HG03520 (cell line): ENCODE measurements around the gene BTG4.

Experiments used
- ATAC-seq: cut with Tn5 transposase; IDR thresholded peaks from one replicate; pipeline ENCODE4 v1.9.1; 2021; ENCODE audit warnings: mild to moderate bottlenecking, moderate library complexity; ENCODE audit not compliant: unreplicated experiment

BTG4 gene

GRCh38 chr11:111537336-111537860 is 25.2 kb upstream of the BTG4 start:
- ATAC-seq: no peak

- no peak for ATAC-seq
Observed at GRCh38 chr11:111535281-111535680, 23.1 kb upstream of the BTG4 start.

- ATAC-seq: no peak
Observed at GRCh38 chr11:111532365-111532709, 20.2 kb upstream of the BTG4 start.

GRCh38 chr11:111531687-111532364 is 19.6 kb upstream of the BTG4 start:
- peak; percentile 86 for ATAC-seq

GRCh38 chr11:111531136-111531535 is 18.9 kb upstream of the BTG4 start:
- ATAC-seq: no peak

DNA sequence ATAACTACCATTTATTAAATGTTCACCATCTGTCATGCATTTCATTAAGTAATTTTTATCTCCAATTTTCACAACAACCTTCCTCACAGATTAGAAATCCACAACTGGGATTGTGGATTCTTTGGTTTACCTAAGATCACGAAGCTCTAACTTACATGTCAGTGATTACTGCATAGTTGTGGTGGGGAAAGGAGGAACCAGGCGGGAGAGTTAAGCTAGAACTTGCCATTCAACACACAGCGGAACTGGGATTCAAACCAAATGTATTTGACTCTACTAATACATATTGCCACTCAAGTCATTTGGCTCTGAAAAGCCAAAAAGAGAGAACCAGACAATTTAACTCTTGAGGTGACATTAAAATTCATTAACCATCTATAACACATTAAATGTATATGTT is 17.9 kb upstream of the BTG4 start:
- ATAC-seq: no peak

- no peak for ATAC-seq
Observed at GRCh38 chr11:111528557-111528956, 16.4 kb upstream of the BTG4 start.

GRCh38 chr11:111527279-111527678 is 15.1 kb upstream of the BTG4 start:
- no peak for ATAC-seq

DNA sequence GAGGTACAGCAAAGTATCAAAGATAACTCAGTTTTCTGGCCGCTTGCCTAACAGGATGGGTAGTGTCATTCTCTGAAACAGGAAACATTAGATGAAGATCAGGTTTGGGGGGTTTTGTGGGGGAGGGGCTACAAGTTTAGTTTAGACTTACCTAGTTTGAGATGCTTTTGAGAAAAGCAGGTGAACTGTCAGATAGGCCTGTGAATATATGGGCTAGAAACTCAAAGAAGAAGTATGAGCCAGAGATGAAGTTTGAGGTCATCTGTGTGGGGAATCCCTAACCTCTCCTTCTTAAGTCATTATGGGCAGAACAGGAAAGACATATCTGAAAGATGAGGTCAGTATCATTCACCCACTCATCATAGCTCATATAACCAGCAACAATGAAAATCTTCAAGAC is 14.3 kb upstream of the BTG4 start:
- no peak for ATAC-seq

DNA sequence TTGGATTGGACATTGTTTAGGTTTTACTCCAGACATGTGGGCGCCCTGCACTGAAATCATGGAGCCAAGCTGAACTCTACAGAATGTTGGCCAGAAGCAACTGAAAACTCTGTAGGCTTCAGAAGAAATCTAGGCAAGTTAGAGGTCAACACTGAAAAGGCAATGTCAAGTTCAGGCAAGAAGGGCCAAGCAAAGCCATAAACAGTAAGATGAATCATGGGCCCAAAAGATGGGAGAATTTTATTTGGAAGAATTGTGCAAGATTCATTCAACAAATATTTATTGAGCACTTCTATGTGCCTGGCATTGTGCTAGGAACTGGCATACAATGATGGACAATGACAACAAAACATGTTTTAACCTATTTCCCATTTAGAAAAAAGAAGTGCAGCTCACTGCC is 13.3 kb upstream of the BTG4 start:
- no peak for ATAC-seq

DNA sequence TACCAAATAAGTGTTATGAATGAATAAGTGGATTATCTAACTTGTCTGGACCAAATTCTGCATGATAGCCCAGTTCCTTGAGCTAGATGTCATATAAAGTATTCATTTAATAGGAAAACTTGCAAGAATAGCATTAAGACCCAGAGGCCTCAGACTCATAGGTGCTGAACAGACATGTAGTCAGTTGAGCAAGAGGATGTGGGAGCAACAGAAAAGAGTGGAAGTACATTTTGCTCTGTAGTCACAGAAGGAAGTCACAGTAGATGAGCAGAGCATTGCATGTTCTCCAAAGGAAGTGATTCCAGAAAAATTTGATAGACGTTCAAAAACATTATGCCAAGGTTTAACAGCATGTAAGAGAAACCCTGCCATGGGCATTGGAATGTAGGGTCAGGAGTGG is 11.9 kb upstream of the BTG4 start:
- no peak for ATAC-seq

GRCh38 chr11:111523343-111523742 is 11.2 kb upstream of the BTG4 start:
- ATAC-seq: no peak

- ATAC-seq: no peak
Observed at GRCh38 chr11:111522426-111522825, 10.2 kb upstream of the BTG4 start.

GRCh38 chr11:111521135-111521534 is 8.9 kb upstream of the BTG4 start:
- no peak for ATAC-seq

- ATAC-seq: no peak
Observed at GRCh38 chr11:111520560-111520959, 8.4 kb upstream of the BTG4 start.

GRCh38 chr11:111518668-111519067 is 6.5 kb upstream of the BTG4 start:
- no peak for ATAC-seq

DNA sequence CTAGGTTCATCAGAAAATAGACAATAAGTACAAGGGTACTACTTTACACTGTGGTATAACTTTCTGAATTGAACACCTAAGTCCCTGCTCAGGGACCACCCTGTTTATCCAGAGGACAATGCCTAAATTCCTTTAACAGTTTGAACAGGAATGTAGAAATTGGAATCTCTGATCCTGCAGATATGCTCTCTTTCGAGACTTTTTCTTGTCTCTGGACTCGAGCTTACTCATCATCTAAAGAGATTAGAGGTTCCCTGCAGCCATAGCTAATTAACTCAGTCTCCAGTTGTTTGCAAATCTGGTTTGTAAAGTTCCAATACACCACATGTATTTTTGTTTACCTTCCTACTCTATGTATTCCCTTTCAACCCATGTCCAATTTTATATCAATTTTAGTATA is 3.4 kb upstream of the BTG4 start:
- ATAC-seq: no peak

GRCh38 chr11:111514216-111515031 is 2.2 kb upstream of the BTG4 start, which contains the start of gene HOATZ:
HOATZ (plus strand) TSS chr11:111514778; CDS start chr11:111514785, 7 bp downstream.
- no peak for ATAC-seq

GRCh38 chr11:111513240-111513605 is 1.0 kb upstream of the BTG4 start:
- ATAC-seq: no peak

- no peak for ATAC-seq
Observed at GRCh38 chr11:111510311-111510710, 1.9 kb downstream of the BTG4 start.

DNA sequence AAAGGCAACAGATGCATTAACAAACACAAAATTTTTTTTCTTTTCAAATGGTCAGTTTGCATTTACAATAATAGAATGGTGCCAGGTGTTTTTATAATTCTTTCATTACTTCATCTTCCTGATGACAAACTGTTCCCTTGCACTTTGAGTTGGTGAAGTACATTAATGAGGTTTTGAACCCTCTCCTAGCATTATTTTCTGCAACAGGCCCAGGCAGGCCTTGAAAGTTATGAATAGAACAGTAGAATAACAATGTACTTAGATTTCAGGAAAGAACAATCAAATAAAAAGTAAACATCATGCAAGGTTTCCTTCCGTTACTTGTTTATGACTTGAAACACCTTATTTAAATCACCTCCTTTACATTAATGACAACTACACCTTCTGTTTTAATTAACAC is 9.6 kb downstream of the BTG4 start:
- ATAC-seq: no peak

GRCh38 chr11:111500481-111500880 is 11.7 kb downstream of the BTG4 start:
- no peak for ATAC-seq
